ENCODE results near the gene CPTP.

DNA sequence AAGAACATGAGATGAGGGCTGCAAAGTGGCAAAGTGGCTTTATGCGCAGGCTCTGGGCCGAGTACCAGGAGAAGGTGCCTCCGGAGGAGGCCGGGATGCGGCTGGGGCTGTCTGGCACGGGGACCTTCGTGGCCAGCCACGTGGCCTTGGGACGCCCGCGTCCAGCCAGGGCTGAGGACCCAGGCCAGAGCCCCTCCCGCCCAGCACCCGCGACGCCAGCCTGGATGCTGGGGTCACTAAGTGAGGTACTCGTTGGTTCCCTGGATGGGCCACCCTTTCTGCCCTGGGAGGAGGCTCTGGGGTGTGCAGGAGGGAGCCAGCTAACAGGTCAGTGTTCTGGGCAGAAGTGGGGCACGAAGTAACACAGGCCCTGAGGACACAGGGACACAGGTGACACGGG, 31.8 kb upstream of the CPTP start:
- TF ChIP-seq, protein P1, sequence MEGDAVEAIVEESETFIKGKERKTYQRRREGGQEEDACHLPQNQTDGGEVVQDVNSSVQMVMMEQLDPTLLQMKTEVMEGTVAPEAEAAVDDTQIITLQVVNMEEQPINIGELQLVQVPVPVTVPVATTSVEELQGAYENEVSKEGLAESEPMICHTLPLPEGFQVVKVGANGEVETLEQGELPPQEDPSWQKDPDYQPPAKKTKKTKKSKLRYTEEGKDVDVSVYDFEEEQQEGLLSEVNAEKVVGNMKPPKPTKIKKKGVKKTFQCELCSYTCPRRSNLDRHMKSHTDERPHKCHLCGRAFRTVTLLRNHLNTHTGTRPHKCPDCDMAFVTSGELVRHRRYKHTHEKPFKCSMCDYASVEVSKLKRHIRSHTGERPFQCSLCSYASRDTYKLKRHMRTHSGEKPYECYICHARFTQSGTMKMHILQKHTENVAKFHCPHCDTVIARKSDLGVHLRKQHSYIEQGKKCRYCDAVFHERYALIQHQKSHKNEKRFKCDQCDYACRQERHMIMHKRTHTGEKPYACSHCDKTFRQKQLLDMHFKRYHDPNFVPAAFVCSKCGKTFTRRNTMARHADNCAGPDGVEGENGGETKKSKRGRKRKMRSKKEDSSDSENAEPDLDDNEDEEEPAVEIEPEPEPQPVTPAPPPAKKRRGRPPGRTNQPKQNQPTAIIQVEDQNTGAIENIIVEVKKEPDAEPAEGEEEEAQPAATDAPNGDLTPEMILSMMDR (IDR thresholded peaks at IDR 0.05), result no peak
- TF ChIP-seq EZH2 (IDR thresholded peaks at IDR 0.05), result no peak

All from neural progenitor cell (in vitro differentiated cells).